Keratinocyte (primary cell): Measurements from ENCODE around the gene PCDHGA2. TPM values are rescaled to one million over a fixed set of nuclear protein-coding genes. Genes with fewer than 3 reads are reported as not detected.
"Not testable (repeated sequence)": the region's sequence is repeated elsewhere in the genome, so short reads cannot be mapped to it uniquely, and the experiment has no call there.

ENCODE experiments used
- DNase-seq: peaks from one replicate; pipeline ENCODE4 v3.0.0-alpha.2; 2011; ENCODE audit warnings: low read depth, missing footprints, low spot score
- FAIRE-seq: peaks from 2 replicates; lab custom pipeline; 2011; peaks lifted over from hg19 to GRCh38; lab: Jason Lieb, UNC
- H2AFZ ChIP-seq: 2 replicates; pipeline ENCODE4 v1.6.0; 2012; ENCODE audit warnings: low read length, control low read depth, inconsistent platforms; ENCODE audit not compliant: control insufficient read depth
- H3K27ac ChIP-seq: 2 replicates; pipeline ENCODE4 v1.5.1; 2011; ENCODE audit warnings: low read length; ENCODE audit not compliant: control insufficient read depth, insufficient read depth
- H3K27me3 ChIP-seq: 3 replicates; pipeline ENCODE4 v1.6.0; 2011; ENCODE audit warnings: low read length; ENCODE audit not compliant: control insufficient read depth, insufficient read depth; ENCODE audit errors: extremely low read depth
- H3K36me3 ChIP-seq, 2 experiments: 2 replicates in 1 of 2; 3 replicates in 1 of 2; pipeline ENCODE4 v1.5.1; 2011; ENCODE audit warnings: low read length in 2 of 2, mild to moderate bottlenecking in 1 of 2; ENCODE audit not compliant: control insufficient read depth in 2 of 2, insufficient read depth in 2 of 2; ENCODE audit errors: extremely low read depth in 1 of 2
- H3K4me1 ChIP-seq: 3 replicates; pipeline ENCODE4 v1.5.1; 2011; ENCODE audit warnings: low read length; ENCODE audit not compliant: control insufficient read depth, insufficient read depth; ENCODE audit errors: extremely low read depth
- H3K4me2 ChIP-seq: 3 replicates; pipeline ENCODE4 v1.6.0; 2011; ENCODE audit warnings: low read depth, low read length; ENCODE audit not compliant: control insufficient read depth, insufficient read depth; ENCODE audit errors: extremely low read depth
- H3K4me3 ChIP-seq, 3 experiments: fragments of 200-600 bp in 1 of 3; sonication (generic) in 1 of 3; 2 replicates in 2 of 3; 3 replicates in 1 of 3; pipeline ENCODE4 v1.5.1; 2011 to 2016; ENCODE audit warnings: low read length in 3 of 3, mild to moderate bottlenecking in 3 of 3, control low read depth in 2 of 3, inconsistent platforms in 1 of 3, low read depth in 1 of 3, mixed read lengths in 1 of 3, mixed run types in 1 of 3, moderate library complexity in 1 of 3; ENCODE audit not compliant: control insufficient read depth in 2 of 3, insufficient read depth in 2 of 3; ENCODE audit errors: extremely low read depth in 1 of 3
- H3K79me2 ChIP-seq: 2 replicates; pipeline ENCODE4 v1.6.0; 2012; ENCODE audit warnings: low read length; ENCODE audit not compliant: control insufficient read depth, insufficient read depth
- H3K9ac ChIP-seq: 3 replicates; pipeline ENCODE4 v1.6.0; 2011; ENCODE audit warnings: low read length; ENCODE audit not compliant: control insufficient read depth, insufficient read depth; ENCODE audit errors: extremely low read depth
- H3K9me1 ChIP-seq: 3 replicates; pipeline ENCODE4 v1.6.0; 2011; ENCODE audit warnings: low read length; ENCODE audit not compliant: control insufficient read depth, insufficient read depth; ENCODE audit errors: extremely low read depth
- H3K9me3 ChIP-seq: 2 replicates; pipeline ENCODE4 v1.5.1; 2012; ENCODE audit warnings: low read depth, low read length; ENCODE audit not compliant: control insufficient read depth
- H4K20me1 ChIP-seq: 3 replicates; pipeline ENCODE4 v1.6.0; 2011; ENCODE audit warnings: low read length; ENCODE audit not compliant: control insufficient read depth, insufficient read depth; ENCODE audit errors: extremely low read depth
- EZH2 ChIP-seq: IDR thresholded peaks from one replicate; pipeline ENCODE4 v1.6.1; 2012; ENCODE audit warnings: inconsistent platforms, mild to moderate bottlenecking, low read length, moderate library complexity
- dilution Hi-C: fragments of 300-500 bp; cut with MboI; formaldehyde crosslinking; loops from one replicate; pipeline ENCODE4 v1.7.0; 2020; ENCODE audit warnings: low sequenced_read_pairs; ENCODE audit not compliant: extremely low pct_ligation_motif_present
- polyA plus RNA-seq, 5 experiments: library from polyadenylated mRNA; depleted of rRNA in 3 of 5; stranded (reverse) in 3 of 5; stranded (forward) in 1 of 5; unstranded in 1 of 5; fragments of >200 nt; gene quantifications; 1 replicate in 1 of 5; 2 replicates in 3 of 5; 3 replicates in 1 of 5; pipeline versions ENCODE4 v1.2.1 to v1.2.3, GENCODE V29; 2011 to 2012; ENCODE audit warnings: missing spikeins in 2 of 5, low read depth in 1 of 5, low replicate concordance in 1 of 5
- TF ChIP-seq, protein P1 (sequence below), 3 experiments: IDR thresholded peaks in 1 of 3; conservative IDR thresholded peaks in 1 of 3; optimal IDR thresholded peaks in 1 of 3; 2 replicates in 2 of 3; 3 replicates in 1 of 3; pipeline versions ENCODE3 to v1.5.1; 2011; ENCODE audit warnings: low read length in 3 of 3, mild to moderate bottlenecking in 3 of 3, moderate library complexity in 2 of 3, control low read depth in 1 of 3, inconsistent platforms in 1 of 3; ENCODE audit not compliant: insufficient read depth in 2 of 3; ENCODE audit errors: extremely low read depth in 1 of 3

Gene PCDHGA2
- polyA plus RNA-seq, 1 donor (not counting 4 experiments of a cell fraction or from before 2014, with no cell fraction given), result 0.14 TPM

DNA sequence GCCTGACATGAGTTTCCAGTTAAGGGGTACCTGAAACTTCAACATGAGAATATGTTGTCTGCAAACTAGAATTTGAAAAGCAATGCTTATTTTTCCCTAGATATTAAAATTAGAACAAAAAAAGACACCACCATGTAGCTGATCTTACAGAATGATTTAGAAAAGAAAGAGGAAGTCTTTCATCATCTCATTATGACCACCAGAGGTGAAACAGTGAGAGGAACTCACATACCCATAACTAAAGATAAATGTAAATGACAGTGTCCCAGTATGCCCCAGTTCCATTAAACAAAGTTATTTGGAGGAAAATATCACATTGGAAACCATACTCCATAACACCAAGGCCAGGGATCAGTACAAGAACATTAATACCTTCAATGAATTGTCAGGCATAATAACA, 24.8 kb upstream of the PCDHGA2 start:
- FAIRE-seq (no peak), DNase-seq (no peak)
- no peaks in the 10 kb centered on the region for H4K20me1 ChIP-seq
- H3K4me3 ChIP-seq, result no peak overlapping the region
- H3K4me2 ChIP-seq, result no peak overlapping the region
- no peaks in the 10 kb centered on the region for H3K27me3 ChIP-seq
- H3K9ac ChIP-seq, result no peak overlapping the region
- peaks cover 0 to under 1% of the 10 kb centered on the region in 2 experiments for H3K36me3 ChIP-seq
- no peaks in the 10 kb centered on the region for H3K4me1 ChIP-seq
- H3K9me1 ChIP-seq, result no peaks in the 10 kb centered on the region
- H3K9me3 ChIP-seq, result peaks cover 10% of the 10 kb centered on the region
- TF ChIP-seq, protein P1, sequence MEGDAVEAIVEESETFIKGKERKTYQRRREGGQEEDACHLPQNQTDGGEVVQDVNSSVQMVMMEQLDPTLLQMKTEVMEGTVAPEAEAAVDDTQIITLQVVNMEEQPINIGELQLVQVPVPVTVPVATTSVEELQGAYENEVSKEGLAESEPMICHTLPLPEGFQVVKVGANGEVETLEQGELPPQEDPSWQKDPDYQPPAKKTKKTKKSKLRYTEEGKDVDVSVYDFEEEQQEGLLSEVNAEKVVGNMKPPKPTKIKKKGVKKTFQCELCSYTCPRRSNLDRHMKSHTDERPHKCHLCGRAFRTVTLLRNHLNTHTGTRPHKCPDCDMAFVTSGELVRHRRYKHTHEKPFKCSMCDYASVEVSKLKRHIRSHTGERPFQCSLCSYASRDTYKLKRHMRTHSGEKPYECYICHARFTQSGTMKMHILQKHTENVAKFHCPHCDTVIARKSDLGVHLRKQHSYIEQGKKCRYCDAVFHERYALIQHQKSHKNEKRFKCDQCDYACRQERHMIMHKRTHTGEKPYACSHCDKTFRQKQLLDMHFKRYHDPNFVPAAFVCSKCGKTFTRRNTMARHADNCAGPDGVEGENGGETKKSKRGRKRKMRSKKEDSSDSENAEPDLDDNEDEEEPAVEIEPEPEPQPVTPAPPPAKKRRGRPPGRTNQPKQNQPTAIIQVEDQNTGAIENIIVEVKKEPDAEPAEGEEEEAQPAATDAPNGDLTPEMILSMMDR (optimal IDR thresholded peaks at IDR 0.05 in 1 of 3, IDR thresholded peaks at IDR 0.05 in 1 of 3, conservative IDR thresholded peaks at IDR 0.05 in 1 of 3; ENCODE audit: extremely low read depth in 1 of 3, insufficient read depth in 2 of 3, low read length in 3 of 3), result no peak
- no peak for TF ChIP-seq EZH2
- no peak overlapping the region for H2AFZ ChIP-seq
- no peak overlapping the region for H3K27ac ChIP-seq
- H3K79me2 ChIP-seq, result peaks cover 3% of the 10 kb centered on the region
- dilution Hi-C loops, result no loop called here

DNA sequence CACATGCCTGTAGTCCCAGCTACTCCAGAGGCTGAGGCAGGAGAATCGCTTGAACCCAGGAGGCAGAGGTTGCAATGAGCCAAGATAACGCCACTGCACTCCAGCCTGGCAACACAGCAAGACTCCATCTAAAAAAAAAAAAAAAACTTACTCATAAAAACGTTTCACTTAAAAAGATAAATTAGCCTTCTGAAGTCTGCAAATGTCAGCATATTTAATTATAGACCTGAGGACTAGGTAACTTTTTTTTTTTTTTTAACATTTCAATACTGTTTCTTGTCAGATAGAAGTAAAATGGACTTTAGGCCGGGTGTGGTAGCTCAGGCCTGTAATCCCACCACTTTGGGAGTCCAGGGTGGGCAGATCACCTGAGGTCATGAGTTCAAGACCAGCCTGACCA, 21.6 kb upstream of the PCDHGA2 start:
- H3K4me2 ChIP-seq, DNase-seq, H4K20me1 ChIP-seq, H3K9ac ChIP-seq, H3K9me1 ChIP-seq, FAIRE-seq, H3K4me3 ChIP-seq, H2AFZ ChIP-seq, dilution Hi-C loops, H3K27me3 ChIP-seq, H3K4me1 ChIP-seq, H3K27ac ChIP-seq: not testable (repeated sequence)
- H3K9me3 ChIP-seq, result peaks cover 22% of the 10 kb centered on the region
- peaks cover 1 to 12% of the 10 kb centered on the region in 2 experiments for H3K36me3 ChIP-seq
- peaks cover 15% of the 10 kb centered on the region for H3K79me2 ChIP-seq

DNA sequence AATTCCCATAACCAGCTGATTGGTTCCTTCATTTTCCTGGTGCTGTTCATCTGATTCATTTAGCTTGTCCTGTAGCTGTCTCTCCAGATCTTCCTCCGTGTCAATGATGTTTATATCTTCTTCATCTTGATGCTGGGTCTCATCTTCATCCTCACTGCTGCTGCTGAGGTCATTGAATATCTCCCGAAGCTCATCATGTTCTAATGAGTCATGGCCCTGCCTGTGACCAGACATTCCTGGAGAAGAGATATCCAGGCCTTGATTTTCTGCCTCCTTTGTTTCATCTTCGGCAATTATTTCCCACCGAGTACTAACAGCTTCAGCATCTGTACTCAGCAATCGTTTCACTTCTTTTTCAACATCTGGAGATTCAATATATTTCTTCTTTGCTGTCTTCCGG, 19.4 kb upstream of the PCDHGA2 start:
- Histone ChIP-seq H3K9ac (no peak overlapping the region), H3K4me2 (peak overlapping the region; percentile 87), H4K20me1 (no peaks in the 10 kb centered on the region), H3K27me3 (no peaks in the 10 kb centered on the region), H3K27ac (no peak overlapping the region), H3K4me3 (peak overlapping the region in 2 of 3 experiments; percentile 97 to 98), H2AFZ (no peak overlapping the region), H3K4me1 (peaks cover 8% of the 10 kb centered on the region), H3K9me3 (peaks cover 22% of the 10 kb centered on the region), H3K36me3 (peaks cover 1 to 12% of the 10 kb centered on the region in 2 experiments), H3K9me1 (no peaks in the 10 kb centered on the region), H3K79me2 (peaks cover 15% of the 10 kb centered on the region)
- TF ChIP-seq EZH2, result no peak
- TF ChIP-seq, protein P1 (optimal IDR thresholded peaks at IDR 0.05 in 1 of 3, IDR thresholded peaks at IDR 0.05 in 1 of 3, conservative IDR thresholded peaks at IDR 0.05 in 1 of 3; ENCODE audit: extremely low read depth in 1 of 3, insufficient read depth in 2 of 3, low read length in 3 of 3), result no peak
- no peak for FAIRE-seq
- dilution Hi-C loops, result no loop called here
- DNase-seq, result no peak
